RKO (cell line): Measurements from ENCODE around the gene AKR1D1.
"Not testable (repeated sequence)": the region's sequence is repeated elsewhere in the genome, so short reads cannot be mapped to it uniquely, and the experiment has no call there.

Source experiments
- DNase-seq: peaks from one replicate; pipeline ENCODE4 v3.0.0-alpha.2; 2016; ENCODE audit warnings: low spot score

The AKR1D1 gene

GRCh38 chr7:138122162-138122561, 45.9 kb downstream of the AKR1D1 start:
- DNase-seq: no peak

GRCh38 chr7:138125119-138125518, 48.9 kb downstream of the AKR1D1 start:
- no peak for DNase-seq

- peak; percentile 66 for DNase-seq
Measured at GRCh38 chr7:138125598-138126111, 49.4 kb downstream of the AKR1D1 start.

- no peak for DNase-seq
Measured at GRCh38 chr7:138126928-138127327, 50.7 kb downstream of the AKR1D1 start.

- no peak for DNase-seq
Measured at GRCh38 chr7:138127996-138128395, 51.7 kb downstream of the AKR1D1 start.

- no peak for DNase-seq
Measured at GRCh38 chr7:138129551-138130165, 53.4 kb downstream of the AKR1D1 start.

- DNase-seq: no peak
Measured at GRCh38 chr7:138137423-138138171, 61.3 kb downstream of the AKR1D1 start.

- no peak for DNase-seq
Measured at GRCh38 chr7:138138244-138138643, 62.0 kb downstream of the AKR1D1 start.

GRCh38 chr7:138142583-138143201, 66.4 kb downstream of the AKR1D1 start:
- DNase-seq: no peak

GRCh38 chr7:138144958-138145357, 68.7 kb downstream of the AKR1D1 start:
- DNase-seq: no peak

- DNase-seq: not testable (repeated sequence)
Measured at GRCh38 chr7:138146221-138146620, 70.0 kb downstream of the AKR1D1 start.

GRCh38 chr7:138146757-138147734, 70.8 kb downstream of the AKR1D1 start:
- not testable (repeated sequence) for DNase-seq

- no peak for DNase-seq
Measured at GRCh38 chr7:138151731-138152577, 75.7 kb downstream of the AKR1D1 start.

GRCh38 chr7:138154661-138155060, 78.4 kb downstream of the AKR1D1 start:
- no peak for DNase-seq

- DNase-seq: no peak
Measured at GRCh38 chr7:138157702-138158101, 81.4 kb downstream of the AKR1D1 start.

- no peak for DNase-seq
Measured at GRCh38 chr7:138158739-138159528, 82.7 kb downstream of the AKR1D1 start.

- DNase-seq: peak; percentile 96
Measured at GRCh38 chr7:138161600-138162081, 85.4 kb downstream of the AKR1D1 start.

- DNase-seq: no peak
Measured at GRCh38 chr7:138162236-138162635, 86.0 kb downstream of the AKR1D1 start.

- no peak for DNase-seq
Measured at GRCh38 chr7:138163800-138164199, 87.5 kb downstream of the AKR1D1 start.

GRCh38 chr7:138164804-138165203, 88.5 kb downstream of the AKR1D1 start:
- no peak for DNase-seq
